GM13976 (cell line): ENCODE data around the gene ZNF785.

Experiments
- DNase-seq: peaks from one replicate; pipeline ENCODE4 v3.0.0; 2012; ENCODE audit warnings: low spot score
- CTCF ChIP-seq: IDR thresholded peaks from 2 replicates; pipeline ENCODE4 v1.5.1; 2012; ENCODE audit warnings: borderline replicate concordance, mild to moderate bottlenecking; ENCODE audit not compliant: insufficient read depth; ENCODE audit errors: extremely low read depth, missing control alignments, control extremely low read depth
- in situ Hi-C: fragments of 300-500 bp; cut with MboI; formaldehyde crosslinking; loops from one replicate; pipeline ENCODE4 v1.12.0; 2022; ENCODE audit warnings: low sequenced_read_pairs, mixed read lengths, inconsistent platforms; ENCODE audit not compliant: unreplicated experiment

Gene ZNF785

GRCh38 chr16:30558789-30559377 lies 26.6 kb downstream of the ZNF785 start:
- DNase-seq = no peak
- in situ Hi-C loops = no loop called here
- no peak for TF ChIP-seq CTCF

DNA sequence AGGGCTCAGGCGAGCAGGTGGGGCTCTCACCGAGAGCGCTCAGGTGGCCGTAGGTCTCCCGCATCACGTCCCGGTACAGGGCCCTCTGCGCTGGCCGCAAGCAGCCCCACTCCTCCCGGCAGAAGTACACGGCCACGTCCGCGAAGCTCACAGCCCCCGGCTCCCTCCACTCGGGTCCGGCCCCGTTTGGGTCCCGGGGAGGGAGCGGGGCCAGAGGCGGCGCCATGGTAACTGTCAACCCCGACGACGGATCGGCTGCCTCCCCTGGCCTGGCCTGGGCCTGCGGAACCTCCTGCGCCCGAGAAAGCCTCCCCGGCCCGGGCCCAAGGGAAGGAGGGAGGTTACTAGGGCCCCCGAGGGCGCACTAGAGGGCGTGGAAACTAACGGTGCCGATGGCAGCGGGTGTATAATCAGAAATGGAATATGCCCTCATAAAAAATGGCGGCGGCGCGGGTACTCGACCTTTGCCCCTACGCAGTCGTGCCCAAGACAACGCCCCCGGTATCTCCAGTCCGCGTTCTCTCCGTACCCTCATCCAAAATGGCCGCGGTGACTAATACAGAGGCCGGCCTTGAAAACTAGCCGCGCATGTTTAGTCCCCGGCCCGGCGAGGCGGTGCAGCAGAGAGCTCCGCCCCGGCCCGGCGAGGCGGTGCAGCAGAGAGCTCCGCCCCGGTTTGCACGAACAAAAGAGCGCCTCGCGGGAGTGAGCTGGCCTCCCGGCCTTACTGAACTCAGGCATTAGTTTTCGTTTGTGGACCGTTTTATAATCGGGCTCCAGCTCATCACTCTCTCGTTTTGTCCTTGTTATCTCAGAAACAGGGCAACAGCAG lies 27.3 kb downstream of the ZNF785 start, which contains the start of gene ZNF764:
Gene ZNF764 (minus strand): TSS at position 418 of the 832 bp plus-strand sequence. CDS start 192 bp downstream, at position 226.
- TF ChIP-seq CTCF = peak; percentile 4
- in situ Hi-C loops = no loop called here
- DNase-seq = peak; percentile 95

DNA sequence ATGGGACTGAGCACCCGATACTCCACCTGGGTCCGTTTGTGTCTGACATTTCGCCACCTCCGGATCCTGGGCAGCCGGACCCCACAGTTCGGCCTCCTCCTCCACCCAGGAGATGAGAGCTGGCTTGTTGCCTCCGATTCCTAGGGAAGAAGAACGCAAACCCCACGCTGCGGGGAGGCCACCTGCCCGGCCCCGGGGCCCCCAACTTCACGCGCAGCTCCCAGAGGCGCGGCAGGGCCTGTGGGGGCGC lies 27.9 kb downstream of the ZNF785 start:
- TF ChIP-seq CTCF = no peak
- in situ Hi-C loops = no loop called here
- DNase-seq = no peak

GRCh38 chr16:30556125-30556473 lies 29.4 kb downstream of the ZNF785 start:
- in situ Hi-C loops = no loop called here
- DNase-seq = no peak
- TF ChIP-seq CTCF = no peak

DNA sequence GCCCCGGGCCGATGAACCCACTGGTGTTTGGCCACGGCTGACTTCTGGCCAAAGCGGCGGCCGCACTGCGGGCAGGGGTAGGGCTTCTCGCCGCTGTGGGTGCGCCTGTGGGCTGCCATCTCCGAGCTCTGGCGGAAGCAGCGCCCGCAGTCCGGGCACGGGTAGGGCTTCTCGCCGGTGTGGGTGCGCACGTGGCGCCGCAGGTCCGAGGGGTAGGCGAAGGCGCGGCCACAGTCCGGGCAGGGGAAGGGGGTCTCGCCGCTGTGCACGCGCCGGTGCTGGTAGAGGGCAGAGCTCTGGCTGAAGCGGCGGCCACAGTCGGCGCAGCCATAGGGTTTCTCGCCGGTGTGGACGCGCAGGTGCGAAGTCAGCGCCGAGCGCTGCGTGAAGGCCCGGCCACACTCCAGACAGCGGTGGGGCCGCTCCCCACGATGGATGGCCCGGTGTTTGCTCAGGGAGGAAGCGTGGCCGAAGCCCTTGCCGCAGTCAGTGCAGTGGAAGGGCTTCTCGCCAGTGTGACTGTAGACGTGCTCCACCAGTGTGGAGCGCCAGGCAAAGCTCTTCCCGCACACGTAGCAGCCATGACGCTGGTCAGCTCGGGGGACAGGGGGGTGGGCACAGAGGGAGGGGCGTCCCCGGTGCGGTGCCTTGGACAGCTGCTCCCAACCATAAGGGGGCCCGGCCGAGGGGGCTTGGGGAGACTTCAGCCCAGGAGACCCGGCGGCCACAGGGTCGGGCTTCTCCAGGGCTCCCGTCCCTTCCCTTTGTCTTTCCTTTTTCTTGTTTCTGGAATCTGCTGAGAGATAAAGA lies 30.0 kb downstream of the ZNF785 start:
- TF ChIP-seq CTCF = no peak
- in situ Hi-C loops = no loop called here
- no peak for DNase-seq

DNA sequence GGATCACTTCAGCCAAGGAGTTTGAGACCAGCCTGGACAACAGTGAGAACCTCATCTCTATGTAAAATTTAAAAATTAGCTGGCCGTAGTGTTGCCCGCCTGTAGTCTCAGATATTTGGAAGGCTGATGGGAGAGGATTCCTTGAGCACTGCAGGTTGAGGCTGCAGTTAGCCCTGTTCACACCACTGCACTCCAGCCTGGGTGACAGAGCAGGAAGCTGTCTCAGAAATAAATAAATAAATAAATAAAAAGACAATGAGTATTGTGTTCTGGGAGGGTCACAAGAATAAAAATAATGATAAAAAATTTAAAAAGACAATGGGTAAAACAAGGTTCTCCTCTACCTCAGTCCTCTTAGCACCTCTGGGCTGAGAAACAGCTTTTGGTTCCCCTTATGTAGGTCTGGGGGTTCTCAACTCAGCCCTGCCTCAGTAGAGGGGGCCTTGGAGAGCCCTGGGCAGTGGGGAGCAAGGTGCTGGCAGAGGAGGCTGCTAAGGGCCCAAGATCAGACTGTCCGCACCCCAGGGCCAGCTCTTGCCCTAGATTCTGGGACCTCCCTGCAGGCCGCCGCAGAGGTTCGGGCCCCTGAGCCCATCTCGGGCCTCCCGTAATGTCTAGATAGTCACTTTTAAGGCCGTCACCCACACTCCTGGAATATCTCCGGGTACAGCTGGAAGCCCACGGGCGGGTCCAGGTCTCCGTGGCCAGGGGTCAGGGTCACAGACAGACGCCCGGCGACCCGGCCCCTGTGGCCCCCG lies 30.8 kb downstream of the ZNF785 start:
- in situ Hi-C loops = no loop called here
- DNase-seq = no peak
- no peak for TF ChIP-seq CTCF
